Sigmoid colon (tissue), 3 donors: ENCODE data around the gene F2R.

Experiments used
- CTCF ChIP-seq, 4 experiments: fragments of 450-650 bp in 3 of 4; fragments of 200-600 bp in 1 of 4; IDR thresholded peaks; one replicate each; pipeline ENCODE4 v1.5.1; 2016 to 2019; ENCODE audit warnings: antibody characterized with exemption in 4 of 4, mild to moderate bottlenecking in 3 of 4, moderate library complexity in 2 of 4
- POLR2A ChIP-seq, 2 donors: fragments of 450-650 bp; IDR thresholded peaks; one replicate each; pipeline ENCODE4 v1.6.1; 2016; ENCODE audit warnings: antibody characterized with exemption in 2 of 2, mild to moderate bottlenecking in 2 of 2, moderate library complexity in 2 of 2

GRCh38 chr5:76696251-76696650, 19.7 kb upstream of the F2R start:
- no peak for TF ChIP-seq CTCF (IDR thresholded peaks at IDR 0.05)
- TF ChIP-seq POLR2A (IDR thresholded peaks at IDR 0.05), result no peak
